Measurements from ENCODE around the gene ROBO1.

Gene ROBO1

GRCh38 chr3:79664455-79664854 is 103.3 kb downstream of the ROBO1 start:
- DNase-seq, result no peak

DNA sequence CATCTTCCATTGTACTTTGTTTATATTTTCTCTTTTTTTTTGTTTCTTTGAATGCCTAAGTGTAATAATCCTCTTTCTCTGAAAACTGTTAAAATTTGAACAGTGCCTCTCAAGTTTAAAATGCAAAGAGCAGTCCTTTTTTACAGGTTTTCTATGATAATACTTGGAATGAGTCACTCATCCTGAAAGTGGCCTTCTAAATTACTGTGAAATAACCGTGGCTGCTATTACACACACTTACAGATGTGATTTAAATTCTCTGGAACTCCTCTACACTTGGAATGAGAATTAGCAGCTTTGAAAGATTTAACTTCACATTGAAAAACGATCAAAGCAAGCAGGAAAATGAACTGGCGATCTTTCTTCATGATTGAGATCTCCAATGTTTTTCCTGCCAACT is 105.9 kb downstream of the ROBO1 start:
- DNase-seq, result no peak

- no peak for DNase-seq
Observed at GRCh38 chr3:79657076-79657475, 110.7 kb downstream of the ROBO1 start.

GRCh38 chr3:79654019-79654418 is 113.8 kb downstream of the ROBO1 start:
- no peak for DNase-seq

DNA sequence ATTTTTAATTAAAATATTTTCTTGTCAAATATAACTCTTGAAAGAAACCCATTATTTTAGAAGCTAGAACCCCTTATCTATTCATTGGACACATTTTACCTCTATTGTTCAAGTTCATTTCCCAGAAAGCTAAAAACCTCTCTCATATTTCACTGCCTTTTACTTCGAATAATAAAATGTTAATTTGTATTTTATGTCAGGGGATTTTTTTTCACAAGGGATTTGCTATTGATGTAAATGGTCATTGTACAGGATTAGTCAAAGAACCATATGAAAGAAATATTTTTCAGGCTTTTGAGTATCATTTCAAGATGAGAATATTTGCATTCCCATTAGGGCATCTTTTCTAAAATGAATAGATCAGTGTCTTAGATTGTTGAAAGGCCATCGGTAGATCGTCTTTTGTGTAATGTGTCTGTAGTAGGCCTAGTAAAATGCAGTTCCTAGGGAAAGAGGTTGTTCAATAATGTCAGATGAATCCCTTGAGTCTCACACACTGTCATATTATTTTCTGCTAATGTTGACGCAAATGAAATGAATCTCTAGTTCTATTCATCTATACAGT is 114.5 kb downstream of the ROBO1 start:
- DNase-seq, result no peak

- no peak for DNase-seq
Observed at GRCh38 chr3:79651536-79652065, 116.2 kb downstream of the ROBO1 start.

DNA sequence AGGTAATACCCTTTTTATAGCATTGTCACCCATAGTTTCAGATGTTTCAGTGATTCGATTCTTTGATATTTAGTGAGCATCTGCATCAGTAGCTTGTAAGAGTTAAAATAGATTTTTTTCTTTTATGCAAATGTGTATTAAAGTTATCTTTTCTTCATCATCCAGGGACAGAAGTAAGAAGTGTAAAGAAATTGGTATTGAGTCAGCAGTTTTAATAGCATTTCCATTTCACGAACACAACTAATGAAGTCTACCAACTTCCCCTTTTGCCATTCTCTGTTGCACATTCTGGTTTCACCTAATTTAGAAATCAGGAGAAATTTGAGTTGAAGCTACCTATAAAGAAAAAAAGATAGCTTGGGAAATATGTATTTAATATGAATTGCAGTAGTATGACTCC is 127.9 kb downstream of the ROBO1 start:
- no peak for DNase-seq

DNA sequence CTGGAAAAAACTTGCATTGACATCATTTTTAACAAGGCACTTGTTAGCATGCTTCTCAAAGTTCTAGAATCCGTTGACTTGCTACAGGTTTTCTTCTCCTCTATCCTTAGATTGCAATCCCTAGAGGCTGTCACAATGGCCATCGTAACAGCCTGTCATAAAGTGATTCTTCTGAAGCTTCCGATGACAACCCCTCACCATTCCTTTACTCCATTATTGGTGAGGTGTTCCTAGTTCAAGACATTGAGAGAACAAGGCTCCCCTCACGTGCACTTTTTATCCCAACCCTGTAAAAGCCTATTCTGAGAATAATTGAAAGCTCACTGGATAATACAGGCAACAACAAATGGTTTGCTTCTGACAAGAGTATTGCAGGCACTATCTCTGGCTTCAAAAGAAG is 131.4 kb downstream of the ROBO1 start:
- DNase-seq, result no peak

- no peak for DNase-seq
Observed at GRCh38 chr3:79632842-79633241, 135.0 kb downstream of the ROBO1 start.

- no peak for DNase-seq
Observed at GRCh38 chr3:79618883-79619282, 148.9 kb downstream of the ROBO1 start.

DNA sequence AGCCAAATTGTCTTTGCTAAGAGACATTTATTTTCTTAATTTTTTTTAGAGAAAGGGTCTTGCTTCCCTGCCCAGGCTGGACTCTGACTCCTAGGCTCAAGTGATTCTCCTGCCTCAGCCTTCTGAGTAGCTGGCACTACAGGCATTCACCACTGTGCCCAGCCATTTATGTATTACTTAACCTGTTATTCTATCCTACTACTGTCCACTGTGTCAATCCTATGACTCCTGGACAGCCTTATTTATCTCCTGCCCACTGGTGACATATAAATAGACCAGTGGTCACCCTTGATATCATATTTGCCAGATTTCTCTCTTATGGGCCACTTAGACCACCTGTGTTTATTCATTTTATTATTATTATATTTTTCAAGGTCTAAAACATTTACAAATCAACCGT is 161.4 kb downstream of the ROBO1 start:
- DNase-seq, result no peak

DNA sequence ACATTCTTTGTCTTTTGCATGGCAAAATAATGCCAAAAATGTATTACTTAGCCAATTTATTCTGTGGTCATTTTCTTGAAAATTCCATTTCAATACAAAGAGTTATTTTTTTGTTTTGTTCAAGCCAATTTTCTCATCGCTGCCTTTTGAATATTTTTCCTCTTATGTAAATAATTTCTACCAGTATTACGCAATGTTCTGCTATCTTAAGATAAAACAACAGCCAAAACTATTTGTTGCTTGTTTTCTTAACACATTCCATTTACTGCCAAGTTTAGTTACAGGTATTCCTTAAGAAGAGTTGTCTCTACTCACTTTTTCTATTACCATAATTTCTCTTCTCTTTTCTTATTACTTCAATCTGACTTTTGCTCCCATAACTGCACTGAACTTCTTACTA is 163.1 kb downstream of the ROBO1 start:
- DNase-seq, result no peak

GRCh38 chr3:79602385-79602784 is 165.4 kb downstream of the ROBO1 start:
- DNase-seq, result no peak

DNA sequence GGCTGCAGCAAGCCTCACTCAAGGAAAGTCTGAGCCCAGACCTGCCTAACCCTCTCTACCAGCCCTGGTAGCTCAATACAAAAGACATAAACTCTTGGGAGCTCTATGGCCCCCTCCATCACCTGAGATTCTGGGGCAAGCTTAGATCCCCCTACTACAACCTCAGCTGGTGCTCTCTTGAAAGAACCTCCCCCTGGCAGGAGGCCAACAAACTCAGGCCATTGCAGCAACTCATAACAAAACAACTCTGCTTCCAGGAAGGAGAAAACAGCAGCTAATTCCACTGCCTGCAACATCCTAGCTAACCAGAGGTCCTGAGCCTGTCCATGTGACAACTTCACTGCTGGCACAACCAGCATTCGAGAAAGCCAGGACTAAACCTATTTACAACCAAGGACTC is 169.2 kb downstream of the ROBO1 start:
- no peak for DNase-seq

DNA sequence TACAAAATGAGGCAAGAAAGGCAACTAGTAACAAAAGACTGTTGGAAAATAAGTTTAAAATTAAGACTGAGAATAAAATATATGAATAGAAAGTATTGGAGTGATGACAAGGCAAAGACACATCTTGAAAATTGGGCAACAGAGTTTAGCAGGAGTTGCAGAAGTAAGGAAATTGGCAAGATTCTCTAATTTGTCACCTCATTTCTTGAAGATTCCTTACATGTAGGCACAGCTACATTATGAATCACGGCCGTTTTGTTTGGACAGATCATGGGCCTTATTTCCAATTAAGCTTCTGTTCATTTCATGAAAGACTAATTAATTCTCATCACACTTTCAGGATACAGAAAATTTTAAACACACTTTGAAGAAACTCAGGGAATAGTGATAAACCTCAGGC is 170.1 kb downstream of the ROBO1 start:
- DNase-seq, result no peak

DNA sequence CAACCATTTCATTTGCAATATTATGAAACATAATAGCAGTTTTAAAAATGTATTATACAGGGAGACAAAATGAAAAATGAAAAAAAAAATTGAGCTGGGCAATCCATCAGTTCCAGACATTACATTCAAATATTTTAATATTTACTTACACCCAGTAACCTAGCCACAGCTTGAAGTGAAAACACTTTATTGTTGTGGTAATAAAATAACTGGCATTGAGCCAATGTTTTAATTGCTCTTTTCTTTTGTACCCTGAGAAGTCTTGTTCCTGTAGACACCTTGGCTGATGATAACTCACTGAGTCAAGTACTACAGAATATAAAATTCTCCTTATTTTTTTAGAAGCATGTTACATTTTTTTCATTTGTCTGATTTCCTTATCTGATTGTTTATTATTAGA is 180.6 kb downstream of the ROBO1 start:
- no peak for DNase-seq

GRCh38 chr3:79586232-79586631 is 181.6 kb downstream of the ROBO1 start:
- DNase-seq, result no peak

DNA sequence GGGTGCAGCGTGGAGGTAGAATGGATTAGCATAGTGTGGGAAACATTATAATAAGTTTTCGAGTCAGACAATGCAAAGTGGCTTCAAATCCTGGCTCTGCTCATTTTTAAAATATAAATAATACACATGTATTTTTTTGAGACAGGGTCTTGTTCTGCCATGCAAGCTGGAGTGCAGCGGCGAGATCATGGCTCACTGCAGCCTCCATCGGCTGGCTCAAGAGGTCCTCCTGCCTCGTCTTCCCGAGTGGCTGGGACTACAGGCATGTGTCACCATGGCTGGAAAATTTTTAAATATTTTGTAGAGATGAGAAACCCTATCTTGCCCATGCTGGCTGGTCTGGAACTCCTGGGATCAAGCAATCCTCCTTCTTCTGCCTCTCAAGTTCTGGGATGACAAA is 194.9 kb downstream of the ROBO1 start:
- no peak for DNase-seq

DNA sequence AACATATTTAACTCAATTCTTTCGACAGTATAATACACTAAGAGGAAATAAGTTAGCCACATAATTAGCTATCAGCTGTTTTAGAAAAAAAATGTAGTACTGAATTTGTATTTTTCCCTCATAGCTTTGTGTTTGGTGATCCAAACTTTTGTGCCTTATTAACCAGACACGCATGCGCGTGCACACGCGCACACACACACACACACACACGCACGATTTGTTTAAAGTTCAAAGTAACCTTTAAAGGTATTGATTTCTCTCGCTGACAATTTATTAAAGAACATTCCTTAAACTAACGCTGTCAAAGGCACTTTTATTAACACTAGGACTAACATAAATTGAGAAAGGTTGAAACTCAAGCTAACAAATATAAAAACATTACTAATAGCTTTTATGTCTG is 198.9 kb downstream of the ROBO1 start:
- no peak for DNase-seq

- no peak for DNase-seq
Observed at GRCh38 chr3:79564192-79564591, 203.6 kb downstream of the ROBO1 start.

DNA sequence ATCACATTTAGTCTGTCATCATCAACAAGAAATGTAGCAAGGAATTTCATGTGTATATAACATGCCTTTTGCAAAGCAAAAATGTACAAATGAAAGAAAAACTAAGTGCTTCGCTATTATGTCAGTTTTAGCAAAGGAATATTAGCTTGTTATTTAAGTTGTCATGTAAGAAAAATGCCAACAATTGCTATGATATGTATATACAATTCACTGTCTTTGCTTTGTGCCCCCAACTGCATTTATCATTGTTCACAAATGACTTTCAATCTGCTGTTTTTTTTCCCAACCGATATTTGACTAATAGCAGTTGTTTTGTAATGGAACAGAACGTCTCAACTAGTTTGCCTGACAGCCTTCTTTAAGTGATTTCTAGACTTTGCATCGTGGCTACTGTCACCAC is 207.1 kb downstream of the ROBO1 start:
- no peak for DNase-seq

DNA sequence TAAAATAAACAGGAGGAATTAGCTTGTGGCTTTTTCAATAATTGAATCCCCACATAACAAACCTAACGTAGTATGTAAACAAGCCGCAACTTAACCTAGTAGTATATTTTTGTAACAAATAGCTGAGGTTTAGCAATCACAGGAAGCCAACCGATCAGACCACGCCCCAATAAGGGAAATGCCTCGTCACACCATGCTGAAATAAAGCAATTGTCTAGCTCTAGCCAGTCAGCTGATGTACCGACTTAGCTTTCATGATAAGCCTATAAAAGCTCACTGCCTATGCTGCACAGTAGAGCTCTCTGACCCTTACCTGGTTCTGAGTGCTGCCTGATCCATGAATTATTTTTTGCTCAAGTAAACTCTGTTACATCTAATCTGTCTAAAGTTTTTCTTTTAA is 208.9 kb downstream of the ROBO1 start:
- DNase-seq, result no peak

- DNase-seq, result no peak
Observed at GRCh38 chr3:79555655-79556054, 212.1 kb downstream of the ROBO1 start.

DNA sequence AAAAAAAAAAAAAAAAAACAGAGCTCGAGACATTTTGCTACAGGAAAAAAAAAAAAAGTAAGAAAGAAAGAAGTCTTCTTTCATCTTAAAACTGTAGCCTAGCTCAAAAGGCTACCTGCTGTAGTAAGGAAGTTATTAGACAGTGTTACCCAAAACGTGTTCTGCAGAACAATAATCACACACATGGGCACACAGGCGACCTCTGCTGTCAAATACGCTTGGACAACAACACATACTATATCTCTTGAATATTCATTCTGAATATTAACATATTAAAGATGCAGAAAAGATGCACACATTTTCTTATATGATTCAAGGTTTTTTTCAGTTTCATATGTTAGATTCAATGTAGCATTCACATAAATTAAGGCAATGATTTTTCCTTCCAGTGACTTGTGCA is 215.8 kb downstream of the ROBO1 start:
- DNase-seq, result no peak

DNA sequence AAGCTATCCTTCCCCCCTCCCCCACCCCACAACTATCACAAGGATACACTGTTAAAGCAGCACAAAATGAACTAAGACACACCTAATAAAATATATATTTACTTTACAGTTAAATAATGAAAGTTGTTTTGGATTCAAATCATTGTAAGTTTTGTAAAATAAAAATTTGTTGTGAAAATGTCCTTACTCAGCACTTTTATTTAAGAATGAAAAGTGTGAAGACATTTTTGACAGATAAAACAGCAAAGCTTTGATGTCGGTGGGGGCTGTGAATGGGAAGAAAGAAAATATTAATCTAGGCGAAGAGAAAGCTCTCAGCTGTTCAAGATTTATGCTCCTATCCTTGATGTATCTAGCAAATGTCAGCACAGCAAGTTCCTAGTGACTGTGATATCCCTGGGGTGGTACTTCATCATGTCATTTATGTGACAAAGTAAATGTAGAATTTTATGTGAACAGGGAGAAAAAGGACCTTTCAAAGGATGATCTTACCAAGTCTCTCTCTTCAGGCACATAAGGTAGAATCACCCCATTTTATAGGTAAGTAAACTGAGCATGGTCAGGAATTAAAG is 216.4 kb downstream of the ROBO1 start:
- no peak for DNase-seq

Measured in NCI-H446 (cell line).